MM.1S (cell line): ENCODE data around the gene FIGNL1.

Experiments used
- DNase-seq: peaks from one replicate; pipeline ENCODE4 v3.0.0-alpha.2; 2015
- H2AFZ ChIP-seq: fragments of 300-600 bp; sonication (generic); 2 replicates; pipeline ENCODE4 v1.6.0; 2016; ENCODE audit warnings: antibody characterized with exemption, low read length
- H3F3A ChIP-seq: fragments of 300-600 bp; sonication (generic); 2 replicates; pipeline ENCODE4 v1.6.1; 2016; ENCODE audit warnings: mild to moderate bottlenecking, antibody characterized with exemption, low read length, moderate library complexity, mixed read lengths; ENCODE audit not compliant: insufficient read depth
- H3K27ac ChIP-seq: fragments of 300-600 bp; sonication (generic); 2 replicates; pipeline ENCODE4 v1.5.1; 2016; ENCODE audit warnings: mild to moderate bottlenecking, low read length
- H3K27me3 ChIP-seq: fragments of 300-600 bp; sonication (generic); replicated peaks from 2 replicates; pipeline ENCODE4 v1.6.0; 2016; ENCODE audit warnings: low read length; ENCODE audit not compliant: insufficient read depth
- H3K36me3 ChIP-seq: fragments of 300-600 bp; sonication (generic); replicated peaks from 2 replicates; pipeline ENCODE4 v1.6.1; 2016; ENCODE audit warnings: mild to moderate bottlenecking, low read length, mixed read lengths; ENCODE audit not compliant: insufficient read depth
- H3K4me1 ChIP-seq: fragments of 300-600 bp; sonication (generic); 2 replicates; pipeline ENCODE4 v1.6.1; 2016; ENCODE audit warnings: low read length, mixed read lengths
- H3K4me2 ChIP-seq: fragments of 300-600 bp; sonication (generic); 2 replicates; pipeline ENCODE4 v1.6.0; 2016; ENCODE audit warnings: low read depth, low read length
- H3K4me3 ChIP-seq: fragments of 300-600 bp; sonication (generic); 2 replicates; pipeline ENCODE4 v1.5.1; 2016; ENCODE audit warnings: low read length, mixed read lengths
- H3K79me2 ChIP-seq: fragments of 300-600 bp; sonication (generic); 2 replicates; pipeline ENCODE4 v1.6.1; 2016; ENCODE audit warnings: mixed run types, low read length, mixed read lengths
- H3K9ac ChIP-seq: fragments of 300-600 bp; sonication (generic); 2 replicates; pipeline ENCODE4 v1.6.1; 2016; ENCODE audit warnings: low read length, mixed read lengths
- H3K9me2 ChIP-seq: fragments of 300-600 bp; sonication (generic); replicated peaks from 2 replicates; pipeline ENCODE4 v1.6.1; 2016; ENCODE audit warnings: mild to moderate bottlenecking, low read length, mixed read lengths; ENCODE audit not compliant: insufficient read depth
- H3K9me3 ChIP-seq: fragments of 300-600 bp; sonication (generic); replicated peaks from 2 replicates; pipeline ENCODE4 v1.6.1; 2016; ENCODE audit warnings: mild to moderate bottlenecking, low read length, mixed read lengths; ENCODE audit not compliant: insufficient read depth
- H4K20me1 ChIP-seq: fragments of 300-600 bp; sonication (generic); 2 replicates; pipeline ENCODE4 v1.6.1; 2016; ENCODE audit warnings: mild to moderate bottlenecking, low read length, moderate library complexity, mixed read lengths; ENCODE audit not compliant: insufficient read depth
- CTCF ChIP-seq: fragments of 300-600 bp; sonication (generic); IDR thresholded peaks from 2 replicates; pipeline ENCODE4 v1.5.1; 2016; ENCODE audit warnings: antibody characterized with exemption, low read length, mixed read lengths
- EZH2 ChIP-seq: fragments of 300-600 bp; sonication (generic); optimal IDR thresholded peaks from 2 replicates; pipeline ENCODE3; 2017; ENCODE audit warnings: low read depth, mild to moderate bottlenecking, antibody characterized with exemption, low read length, mixed read lengths
- EZH2phosphoT487 ChIP-seq: fragments of 300-600 bp; sonication (generic); IDR thresholded peaks from 2 replicates; pipeline ENCODE4 v1.6.1; 2018; ENCODE audit warnings: antibody characterized with exemption, low read length

Gene FIGNL1

GRCh38 chr7:50436133-50436806, 13.9 kb downstream of the FIGNL1 start:
- TF ChIP-seq EZH2 (no peak), EZH2phosphoT487 (no peak), CTCF (no peak)
- no peaks in the 10 kb centered on the region for H4K20me1 ChIP-seq
- DNase-seq = no peak
- H3K36me3 ChIP-seq = peaks cover 4% of the 10 kb centered on the region; the same call in 1 of the 2 replicates
- H3K9ac ChIP-seq = no peak overlapping the region
- no peaks in the 10 kb centered on the region for H3K9me2 ChIP-seq
- no peak overlapping the region for H3K4me3 ChIP-seq
- H3K79me2 ChIP-seq = no peaks in the 10 kb centered on the region
- H3K9me3 ChIP-seq = no peaks in the 10 kb centered on the region
- H3F3A ChIP-seq = no peaks in the 10 kb centered on the region
- H2AFZ ChIP-seq = no peak overlapping the region
- no peak overlapping the region for H3K4me2 ChIP-seq
- no peak overlapping the region for H3K27ac ChIP-seq
- H3K4me1 ChIP-seq = no peaks in the 10 kb centered on the region
- H3K27me3 ChIP-seq = no peaks in the 10 kb centered on the region

- H3K4me3 ChIP-seq = no peak overlapping the region
- H3K9me2 ChIP-seq = no peaks in the 10 kb centered on the region
- H3K9me3 ChIP-seq = no peaks in the 10 kb centered on the region
- H3K4me2 ChIP-seq = no peak overlapping the region
- H3K27me3 ChIP-seq = no peaks in the 10 kb centered on the region
- H3K4me1 ChIP-seq = no peaks in the 10 kb centered on the region
- TF ChIP-seq CTCF = no peak
- no peak for TF ChIP-seq EZH2
- no peak for TF ChIP-seq EZH2phosphoT487
- no peak overlapping the region for H3K27ac ChIP-seq
- H2AFZ ChIP-seq = no peak overlapping the region
- H3K9ac ChIP-seq = no peak overlapping the region
- H3F3A ChIP-seq = no peaks in the 10 kb centered on the region
- H3K36me3 ChIP-seq = no peaks in the 10 kb centered on the region
- no peaks in the 10 kb centered on the region for H4K20me1 ChIP-seq
- no peaks in the 10 kb centered on the region for H3K79me2 ChIP-seq
- no peak for DNase-seq
These were observed 18.3 kb downstream of the FIGNL1 start for GRCh38 chr7:50431722-50432305.

- DNase-seq = no peak
- Histone ChIP-seq H3K27ac (no peak overlapping the region), H3K79me2 (no peaks in the 10 kb centered on the region), H3F3A (no peaks in the 10 kb centered on the region), H3K27me3 (no peaks in the 10 kb centered on the region), H3K4me2 (no peak overlapping the region), H3K4me1 (no peaks in the 10 kb centered on the region), H3K36me3 (no peaks in the 10 kb centered on the region), H2AFZ (no peak overlapping the region), H3K4me3 (no peak overlapping the region), H4K20me1 (no peaks in the 10 kb centered on the region), H3K9me2 (no peaks in the 10 kb centered on the region), H3K9me3 (no peaks in the 10 kb centered on the region), H3K9ac (no peak overlapping the region)
- TF ChIP-seq CTCF = no peak
- no peak for TF ChIP-seq EZH2phosphoT487
These were observed 18.8 kb downstream of the FIGNL1 start for GRCh38 chr7:50431316-50431715.
